Endothelial cell of umbilical vein (primary cell): Measurements from ENCODE around the gene SKIC3.

Experiments
- MYC ChIP-seq: IDR thresholded peaks from one replicate; pipeline ENCODE4 v1.6.1; 2011; ENCODE audit warnings: mild to moderate bottlenecking, low read depth, low read length
- POLR2A ChIP-seq: IDR thresholded peaks from 2 replicates; pipeline ENCODE4 v1.6.1; 2012; ENCODE audit warnings: low read depth, mild to moderate bottlenecking, control low read depth, low read length
- POLR2AphosphoS5 ChIP-seq: IDR thresholded peaks from 2 replicates; pipeline ENCODE4 v1.6.1; 2012; ENCODE audit warnings: low read depth, mild to moderate bottlenecking, control low read depth, low read length, moderate library complexity; ENCODE audit not compliant: insufficient read depth
- TF ChIP-seq, protein P1 (sequence below), 2 donors: IDR thresholded peaks; 1 replicate in 1 of 2; 2 replicates in 1 of 2; pipeline ENCODE4 v1.5.1; 2011; ENCODE audit warnings: low read length in 2 of 2, mild to moderate bottlenecking in 2 of 2, moderate library complexity in 2 of 2, control low read depth in 1 of 2, inconsistent platforms in 1 of 2, low read depth in 1 of 2; ENCODE audit not compliant: insufficient read depth in 1 of 2; ENCODE audit errors: extremely low read depth in 1 of 2
- TF ChIP-seq, protein P2 (sequence below): IDR thresholded peaks from 2 replicates; pipeline ENCODE4 v1.6.1; 2011; ENCODE audit not compliant: insufficient read depth, insufficient read length

DNA sequence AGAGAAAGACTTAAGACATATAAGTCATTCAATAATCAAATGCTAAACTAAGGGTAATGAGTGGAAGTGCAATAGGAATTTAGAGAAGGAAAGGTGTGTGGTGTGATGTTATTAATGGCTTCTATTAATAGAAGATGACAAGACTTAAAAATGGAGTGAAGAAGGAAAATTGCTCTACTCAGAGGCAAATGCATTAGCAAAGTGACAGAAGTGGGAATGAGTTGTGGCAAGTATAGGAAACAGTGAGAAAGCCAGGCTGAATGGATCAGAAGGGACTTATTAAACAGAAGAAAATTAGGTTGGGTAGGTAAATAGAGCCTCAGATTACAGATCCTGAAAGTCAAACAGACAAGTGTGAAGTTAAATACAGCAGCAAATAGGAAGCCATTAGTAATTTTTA lies 5.7 kb downstream of the SKIC3 start:
- TF ChIP-seq, protein P1, sequence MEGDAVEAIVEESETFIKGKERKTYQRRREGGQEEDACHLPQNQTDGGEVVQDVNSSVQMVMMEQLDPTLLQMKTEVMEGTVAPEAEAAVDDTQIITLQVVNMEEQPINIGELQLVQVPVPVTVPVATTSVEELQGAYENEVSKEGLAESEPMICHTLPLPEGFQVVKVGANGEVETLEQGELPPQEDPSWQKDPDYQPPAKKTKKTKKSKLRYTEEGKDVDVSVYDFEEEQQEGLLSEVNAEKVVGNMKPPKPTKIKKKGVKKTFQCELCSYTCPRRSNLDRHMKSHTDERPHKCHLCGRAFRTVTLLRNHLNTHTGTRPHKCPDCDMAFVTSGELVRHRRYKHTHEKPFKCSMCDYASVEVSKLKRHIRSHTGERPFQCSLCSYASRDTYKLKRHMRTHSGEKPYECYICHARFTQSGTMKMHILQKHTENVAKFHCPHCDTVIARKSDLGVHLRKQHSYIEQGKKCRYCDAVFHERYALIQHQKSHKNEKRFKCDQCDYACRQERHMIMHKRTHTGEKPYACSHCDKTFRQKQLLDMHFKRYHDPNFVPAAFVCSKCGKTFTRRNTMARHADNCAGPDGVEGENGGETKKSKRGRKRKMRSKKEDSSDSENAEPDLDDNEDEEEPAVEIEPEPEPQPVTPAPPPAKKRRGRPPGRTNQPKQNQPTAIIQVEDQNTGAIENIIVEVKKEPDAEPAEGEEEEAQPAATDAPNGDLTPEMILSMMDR (IDR thresholded peaks at IDR 0.05; ENCODE audit: extremely low read depth in 1 of 2, insufficient read depth in 1 of 2, low read depth in 1 of 2, low read length in 2 of 2) = no peak
- TF ChIP-seq POLR2A (no peak), MYC (no peak), POLR2AphosphoS5 (no peak)
- TF ChIP-seq, protein P2, sequence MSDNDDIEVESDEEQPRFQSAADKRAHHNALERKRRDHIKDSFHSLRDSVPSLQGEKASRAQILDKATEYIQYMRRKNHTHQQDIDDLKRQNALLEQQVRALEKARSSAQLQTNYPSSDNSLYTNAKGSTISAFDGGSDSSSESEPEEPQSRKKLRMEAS = no peak
